SHP77 treated with DMSO at 0.1 percent for 48 hours (cell line): Measurements from ENCODE around the gene ENTPD1.
"Not testable (repeated sequence)": the region's sequence is repeated elsewhere in the genome, so short reads cannot be mapped to it uniquely, and the experiment has no call there.

Experiments
- DNase-seq: peaks from one replicate; lab custom pipeline; 2025; lab: John Stamatoyannopoulos, UW

The ENTPD1 gene

DNA sequence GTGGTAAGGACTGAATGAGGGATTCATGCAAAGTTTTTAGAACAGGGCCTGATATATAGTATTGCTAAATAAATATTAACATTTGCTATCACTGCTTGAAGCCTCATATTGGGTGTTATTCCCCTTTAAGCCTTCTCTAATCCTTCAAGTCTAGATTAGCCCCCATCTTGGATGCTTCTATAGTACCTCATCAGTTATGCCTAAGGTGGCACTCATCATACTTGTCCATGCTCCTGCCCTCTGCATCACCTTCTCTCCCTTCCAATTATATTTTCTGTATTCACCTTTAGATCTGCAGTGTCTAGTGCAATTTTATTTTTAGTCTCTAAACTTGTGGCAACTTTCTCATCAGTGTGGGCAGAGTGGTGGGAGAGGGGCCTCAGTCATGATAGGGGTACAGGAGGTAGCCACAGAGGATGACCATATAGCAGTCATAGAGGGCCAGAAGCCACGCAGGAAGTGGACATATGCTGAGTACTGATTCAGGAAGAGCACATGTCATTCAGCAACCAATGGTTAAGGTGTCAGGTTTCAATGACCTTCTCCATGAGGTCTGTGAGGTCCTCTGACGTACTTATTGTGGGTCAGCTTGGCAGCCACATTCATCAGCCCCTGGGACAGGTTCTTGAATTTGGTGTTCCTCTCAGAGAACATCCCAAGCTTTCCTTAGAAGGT lies 2.5 kb downstream of the ENTPD1 start:
- peak; percentile 37 for DNase-seq

DNA sequence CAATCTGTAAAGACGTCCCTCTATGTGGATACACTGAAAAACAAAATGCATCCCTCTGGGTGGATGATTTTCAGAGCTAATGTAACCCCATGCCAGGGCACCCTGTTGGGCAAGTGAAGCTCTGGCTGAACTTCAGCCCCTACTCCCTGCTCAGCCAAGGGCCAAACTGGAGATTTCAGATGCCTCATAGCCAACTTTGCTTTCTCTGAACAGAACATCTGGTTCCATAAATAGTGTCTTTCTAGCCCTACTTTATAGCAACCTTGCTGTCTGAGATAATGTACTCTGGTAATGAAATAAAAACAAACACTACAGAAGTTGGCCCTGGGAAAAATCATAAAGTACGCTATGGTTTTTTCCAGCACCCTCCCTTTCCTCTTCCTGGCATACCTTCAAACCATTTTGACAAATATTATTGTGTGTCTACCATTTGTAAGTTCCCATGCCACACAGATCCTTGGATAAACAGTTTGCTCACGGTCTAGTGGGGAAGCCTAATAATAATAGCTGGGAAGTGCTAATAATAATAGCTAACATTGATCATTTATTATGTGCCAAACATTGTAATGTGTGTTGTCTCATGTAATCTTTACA lies 3.4 kb downstream of the ENTPD1 start:
- no peak for DNase-seq

DNA sequence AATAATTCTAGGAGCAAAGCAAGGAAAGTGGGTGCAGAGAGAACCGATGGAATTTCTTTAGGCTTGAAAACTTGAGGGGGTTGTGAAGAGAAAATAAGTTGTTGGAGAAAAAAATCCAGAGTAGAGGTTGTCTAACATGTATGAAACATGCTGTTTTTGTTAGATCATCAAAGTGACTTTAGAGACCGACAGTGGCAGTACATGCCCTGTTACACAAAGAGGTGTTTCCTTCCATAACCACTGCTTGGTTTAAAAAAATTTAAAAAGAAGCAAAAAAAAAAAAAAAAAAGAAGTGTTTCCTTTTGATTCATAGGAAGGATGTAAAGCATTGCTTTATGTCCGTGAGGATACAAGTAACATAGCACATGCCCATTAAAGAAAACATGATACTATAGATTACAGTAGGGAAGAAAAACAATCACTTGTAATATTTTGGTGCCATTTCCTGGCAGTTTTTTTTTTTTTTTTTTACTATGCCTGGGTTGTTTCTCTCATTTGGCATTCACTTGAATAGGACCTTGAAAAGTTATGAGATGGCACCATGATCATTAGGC lies 6.1 kb downstream of the ENTPD1 start:
- DNase-seq: no peak

DNA sequence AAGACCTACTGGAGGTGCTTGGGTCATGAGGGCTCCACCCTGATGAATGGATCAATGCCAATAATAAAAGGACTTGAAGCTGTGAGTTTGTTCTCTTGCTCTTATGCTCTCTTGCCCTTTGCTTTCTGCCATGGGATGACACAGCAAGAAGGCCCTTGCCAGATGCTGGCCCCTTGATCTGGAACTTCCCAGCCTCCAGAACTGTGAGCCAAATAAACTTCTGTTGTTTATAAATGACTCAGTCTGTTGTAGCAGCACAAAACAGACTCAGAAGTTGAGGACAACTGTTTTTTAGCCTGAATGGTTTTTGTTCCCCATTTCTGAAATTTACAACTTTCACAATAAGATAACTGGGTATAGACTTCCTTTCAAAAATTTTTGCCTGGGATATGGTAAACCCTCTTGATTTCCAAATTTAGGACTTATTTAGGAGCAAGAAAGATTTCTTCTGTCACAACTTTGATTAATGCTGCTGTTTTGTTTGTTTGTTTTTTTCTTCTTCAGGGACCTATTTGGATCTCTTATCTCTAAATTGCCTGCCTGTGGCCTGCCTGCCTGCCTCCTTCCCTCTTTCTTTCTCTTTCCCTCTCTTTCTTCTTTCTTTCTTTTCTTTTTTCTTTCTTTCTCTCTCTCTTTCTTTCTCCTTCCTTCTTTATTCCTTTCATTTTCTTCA lies 12.1 kb downstream of the ENTPD1 start:
- DNase-seq: no peak

DNA sequence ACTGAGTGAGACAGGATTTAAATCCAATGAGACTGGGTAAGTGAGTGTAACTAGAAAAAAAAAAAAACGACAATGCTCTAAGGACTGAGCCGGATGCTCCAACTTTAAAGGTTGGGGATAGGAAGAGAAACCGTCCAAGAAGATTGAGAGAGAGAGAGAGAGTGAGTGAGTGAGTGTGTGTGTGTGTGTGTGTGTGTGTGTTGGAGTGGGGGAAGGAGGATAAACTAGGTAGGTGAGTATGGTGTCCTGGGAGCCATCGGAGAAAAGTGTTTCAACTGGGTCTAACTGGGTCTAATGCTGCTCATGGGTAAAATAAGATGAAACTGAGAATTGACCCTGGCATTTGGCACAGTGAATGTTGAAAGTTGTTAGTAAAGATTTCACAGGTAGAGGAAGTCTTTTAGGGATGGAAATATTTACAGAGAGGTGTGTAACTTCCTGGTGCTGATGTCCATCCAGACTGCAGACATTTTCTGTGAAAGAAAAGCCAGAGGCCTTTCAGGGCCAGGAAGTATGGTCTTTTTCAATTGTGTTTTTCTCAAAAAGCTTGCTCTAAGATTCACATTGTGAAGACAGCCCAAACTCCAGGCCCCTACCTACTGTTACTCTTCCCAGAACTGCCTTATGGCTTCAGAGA lies 14.2 kb downstream of the ENTPD1 start:
- no peak for DNase-seq

DNA sequence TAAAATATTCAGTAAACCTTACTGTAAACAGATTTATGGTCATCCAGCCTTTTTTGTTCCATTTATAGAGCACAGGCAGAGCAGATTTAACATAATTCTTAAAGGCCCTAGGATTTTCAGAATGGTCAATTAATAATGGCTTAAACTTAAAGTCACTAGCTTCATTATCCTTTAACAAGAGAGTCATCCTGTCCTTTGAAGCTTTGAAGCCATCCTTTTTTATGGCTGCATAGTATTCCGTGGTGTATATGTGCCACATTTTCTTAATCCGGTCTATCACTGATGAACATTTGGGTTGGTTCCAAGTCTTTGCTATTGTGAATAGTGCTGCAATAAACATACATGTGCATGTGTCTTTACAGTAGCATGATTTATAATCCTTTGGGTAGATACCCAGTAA lies 17.5 kb downstream of the ENTPD1 start:
- not testable (repeated sequence) for DNase-seq

DNA sequence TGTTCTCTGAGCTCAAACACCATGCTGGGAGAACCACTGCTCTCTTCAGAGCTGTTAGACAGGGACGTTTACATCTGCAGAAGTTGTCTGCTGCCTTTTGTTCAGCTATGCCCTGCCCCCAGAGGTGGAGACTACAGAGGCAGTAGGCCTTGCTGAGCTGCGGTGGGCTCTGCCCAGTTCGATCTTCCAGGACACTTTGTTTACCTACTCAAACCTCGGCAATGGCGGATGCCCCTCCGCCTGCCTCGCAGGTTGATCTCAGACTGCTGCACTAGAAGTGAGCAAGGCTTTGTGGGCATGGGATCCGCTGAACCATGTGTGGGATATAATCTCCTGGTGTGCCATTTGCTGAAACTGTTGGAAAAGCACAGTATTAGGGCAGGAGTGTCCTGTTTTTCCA lies 21.7 kb downstream of the ENTPD1 start:
- DNase-seq: not testable (repeated sequence)

DNA sequence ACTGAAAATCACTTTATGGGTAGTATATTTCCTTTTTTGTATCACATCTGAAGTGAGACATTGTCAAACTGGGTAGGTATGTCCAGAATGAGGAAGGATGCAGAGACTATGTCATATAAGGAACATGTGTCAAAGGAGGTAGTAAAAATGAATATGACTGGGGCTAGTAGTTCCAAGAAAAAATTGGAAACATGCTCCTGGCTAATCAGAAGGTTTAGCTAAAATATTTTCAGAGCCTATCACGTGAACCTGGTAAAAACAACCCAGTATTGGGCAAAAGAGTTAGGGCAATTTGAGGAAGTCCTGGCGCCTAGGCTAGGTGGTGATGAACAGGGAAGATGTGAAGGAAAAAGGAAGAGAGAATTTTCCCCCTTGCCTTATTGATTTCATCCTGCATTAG lies 26.4 kb downstream of the ENTPD1 start:
- DNase-seq: no peak

DNA sequence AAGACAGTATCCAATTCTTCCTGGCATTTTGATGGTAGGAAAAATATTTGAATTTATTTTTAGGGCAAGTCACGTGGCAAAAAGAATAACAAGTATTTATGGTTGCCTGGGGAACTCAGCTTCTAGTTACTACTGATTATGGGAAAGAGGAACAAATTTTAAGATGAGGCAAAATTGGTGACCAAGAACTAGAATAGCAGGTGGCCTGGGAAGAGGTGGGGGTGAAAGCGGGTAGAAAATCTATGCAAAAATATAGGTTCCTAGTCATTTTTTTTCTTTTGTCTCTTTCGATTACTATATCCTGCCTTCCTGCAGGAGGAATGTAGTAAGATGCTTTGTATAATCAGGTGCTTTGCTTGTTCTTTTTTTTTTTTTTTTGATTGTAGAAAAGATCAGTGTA lies 27.8 kb downstream of the ENTPD1 start:
- DNase-seq: no peak

DNA sequence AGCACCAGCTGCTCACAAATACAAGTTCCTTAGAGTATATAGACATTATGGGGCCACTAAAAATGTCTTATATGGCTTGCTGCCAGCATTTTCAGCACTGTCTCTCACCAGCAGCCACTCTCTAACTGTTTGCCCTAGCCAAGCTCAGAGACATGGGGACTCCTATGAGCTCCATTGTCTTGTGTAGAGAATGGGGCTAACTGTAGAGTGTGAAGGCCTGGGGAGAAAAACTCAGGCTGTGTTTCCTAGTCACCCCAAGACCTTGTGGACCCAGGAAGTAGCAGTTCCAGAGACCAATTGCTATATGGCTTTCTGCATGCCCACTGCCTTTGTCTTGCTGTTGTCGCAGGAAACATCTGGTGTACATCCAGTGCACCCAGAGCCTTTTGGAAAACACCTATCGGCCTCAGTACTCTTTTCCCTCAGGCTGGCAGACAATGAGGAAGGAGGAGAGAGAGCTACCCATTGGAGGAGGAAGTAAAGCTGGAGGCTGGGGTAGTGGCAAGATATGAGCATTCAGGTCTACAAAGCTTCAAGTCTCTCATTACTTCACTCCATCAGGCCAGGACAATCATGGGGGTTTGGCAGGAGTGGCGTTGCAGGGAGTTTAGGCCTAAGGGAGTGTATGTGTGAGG lies 28.4 kb downstream of the ENTPD1 start:
- DNase-seq: peak; percentile 2

DNA sequence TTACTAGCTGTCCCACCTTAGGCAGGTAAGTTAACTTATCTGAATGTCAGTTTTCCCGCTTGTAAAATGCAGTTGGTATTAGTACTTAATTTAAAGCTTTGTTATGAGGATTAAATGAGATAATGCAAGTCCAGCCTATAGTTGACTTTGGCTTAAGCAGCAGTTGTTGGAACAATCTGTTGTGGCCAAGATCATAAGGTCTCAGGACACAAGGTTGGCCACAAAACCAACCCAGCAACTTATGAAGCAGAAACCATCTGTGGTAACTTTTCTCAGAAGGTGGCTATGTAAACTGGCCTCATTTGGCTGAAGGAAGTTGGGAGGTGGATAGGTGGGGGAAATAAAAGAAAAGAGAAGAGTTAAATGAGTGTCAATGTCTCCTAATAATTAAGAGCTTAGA lies 29.4 kb downstream of the ENTPD1 start:
- DNase-seq: no peak

DNA sequence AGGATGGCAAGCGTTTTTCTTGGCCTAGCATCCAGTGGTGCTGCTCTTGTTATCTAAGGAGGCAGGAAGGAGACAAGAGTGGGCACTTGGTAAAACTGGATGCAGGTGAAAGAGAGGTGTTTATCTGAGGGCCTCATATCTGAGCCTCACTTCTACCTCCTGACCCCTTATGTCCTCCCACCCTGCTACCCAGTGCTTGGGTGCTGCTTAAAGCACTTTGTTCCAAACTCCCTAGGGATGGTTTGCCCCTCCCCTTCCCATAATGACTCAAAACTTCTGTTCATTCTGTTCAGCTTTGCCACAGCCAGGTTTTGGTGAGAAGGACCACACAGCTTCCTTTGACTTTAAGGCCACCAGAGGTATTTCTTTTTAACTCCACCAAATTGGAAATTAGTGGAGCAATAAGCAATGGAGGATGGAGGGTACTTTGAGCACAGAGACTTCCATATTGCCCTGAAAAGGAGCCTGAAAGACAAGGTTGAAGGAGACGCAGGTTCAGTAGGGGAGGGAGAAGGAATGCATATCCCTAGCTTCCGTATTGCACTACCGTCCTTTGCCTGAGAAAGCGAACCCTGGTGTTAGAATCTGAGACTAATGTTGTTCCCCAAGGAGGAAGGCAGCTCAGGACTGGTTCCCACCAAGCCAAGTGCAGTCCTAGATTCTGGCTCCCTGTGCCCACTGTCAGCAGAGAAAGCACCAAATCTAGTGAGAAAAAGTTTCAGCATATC lies 30.1 kb downstream of the ENTPD1 start:
- DNase-seq: no peak

DNA sequence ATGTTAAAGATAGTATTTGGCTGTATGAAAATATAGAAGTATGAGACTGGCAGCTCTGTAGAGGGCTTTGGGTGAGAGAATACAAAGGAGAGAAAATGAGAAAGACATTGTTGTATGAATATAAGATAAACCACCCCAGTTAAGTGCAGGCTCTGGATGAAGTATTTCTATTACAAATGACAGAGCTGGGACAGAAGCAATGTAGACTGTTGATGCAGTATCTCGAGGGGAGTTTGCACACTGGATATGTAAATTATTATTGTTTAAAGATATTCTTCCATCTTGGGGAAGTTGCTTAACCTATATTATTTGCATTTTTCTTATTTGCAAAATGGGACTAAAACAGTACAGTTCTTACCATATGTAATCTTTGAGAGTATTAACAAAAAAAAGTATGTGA lies 31.5 kb downstream of the ENTPD1 start:
- no peak for DNase-seq

DNA sequence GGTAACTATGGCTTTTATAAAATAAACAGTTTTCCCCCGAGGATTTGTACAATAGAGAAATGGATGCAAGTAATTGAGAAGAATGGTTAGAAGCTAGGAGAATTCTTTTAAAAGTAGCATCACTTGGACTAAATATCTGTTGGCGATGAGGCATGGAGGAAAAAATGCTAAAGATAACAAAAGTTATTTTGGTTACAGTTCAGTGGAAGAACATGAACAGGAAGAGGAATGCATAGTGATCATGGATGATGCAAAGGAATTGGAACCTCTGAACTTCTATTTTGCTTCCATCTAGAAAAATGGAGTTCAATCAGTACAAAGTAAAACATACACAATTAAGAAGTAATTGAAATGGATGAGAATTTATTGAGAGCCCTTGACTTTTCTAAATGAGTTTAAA lies 32.9 kb downstream of the ENTPD1 start:
- DNase-seq: no peak

DNA sequence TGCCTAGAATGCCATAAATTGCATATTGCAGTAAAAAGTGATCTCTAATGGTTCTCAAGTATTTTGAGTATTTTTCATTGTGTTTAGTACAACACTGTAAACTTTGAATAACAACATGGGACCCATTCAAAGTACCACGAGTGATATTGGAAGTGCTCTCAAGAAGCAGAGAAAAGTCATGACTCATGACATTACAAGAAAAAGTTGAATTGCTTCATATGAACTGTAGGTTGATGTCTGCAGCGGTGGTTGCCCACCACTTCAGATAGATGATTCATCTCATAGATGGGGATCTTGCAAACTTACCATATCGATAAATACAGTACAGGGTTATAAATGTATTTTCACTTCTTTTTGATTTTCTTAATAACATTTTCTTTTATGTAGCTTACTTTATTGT lies 33.9 kb downstream of the ENTPD1 start:
- DNase-seq: no peak

DNA sequence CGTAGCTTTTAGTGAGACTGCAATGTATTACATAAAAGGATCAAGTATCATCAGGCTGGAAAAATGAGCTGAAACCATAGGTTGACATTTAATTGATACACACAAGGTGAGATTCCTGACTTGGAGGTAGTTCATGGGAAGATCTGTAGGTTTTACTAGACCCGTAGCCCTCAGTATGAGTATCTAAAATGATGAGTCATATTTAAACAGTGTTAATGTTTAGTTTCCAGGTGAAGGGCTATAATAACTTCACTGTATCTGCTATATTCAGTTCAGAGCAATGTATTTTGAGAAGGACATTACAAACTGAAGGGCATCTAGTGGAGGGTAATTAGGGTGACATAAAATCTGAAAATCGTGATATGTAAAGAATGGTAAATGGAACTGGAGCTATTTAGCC lies 35.0 kb downstream of the ENTPD1 start:
- DNase-seq: peak; percentile 5

DNA sequence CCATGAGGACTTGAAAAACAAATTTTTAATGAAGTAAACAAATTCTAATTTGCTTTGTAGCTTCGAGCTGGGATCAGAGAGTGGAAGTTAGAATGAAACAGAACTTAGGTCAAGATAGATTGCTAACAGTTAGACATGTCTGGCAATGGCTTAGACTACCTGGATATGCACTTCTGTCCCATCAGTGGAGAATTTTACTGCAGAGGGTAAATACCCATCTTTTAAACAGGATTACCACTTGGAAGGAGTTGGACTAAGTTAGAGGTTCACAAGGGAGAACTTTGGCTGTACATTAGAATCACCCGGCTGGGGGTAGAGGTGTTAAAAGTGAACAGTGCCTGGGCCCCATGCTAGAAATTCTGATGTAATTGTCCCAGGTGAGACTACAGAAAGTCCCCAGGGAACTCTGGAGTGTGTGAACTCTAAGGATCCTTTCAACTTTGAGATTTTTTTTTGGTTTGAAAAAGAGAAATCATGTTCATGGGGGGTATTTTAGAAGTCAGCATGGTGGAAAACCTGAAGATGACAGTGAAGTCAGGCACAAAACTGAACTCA lies 35.5 kb downstream of the ENTPD1 start:
- no peak for DNase-seq

DNA sequence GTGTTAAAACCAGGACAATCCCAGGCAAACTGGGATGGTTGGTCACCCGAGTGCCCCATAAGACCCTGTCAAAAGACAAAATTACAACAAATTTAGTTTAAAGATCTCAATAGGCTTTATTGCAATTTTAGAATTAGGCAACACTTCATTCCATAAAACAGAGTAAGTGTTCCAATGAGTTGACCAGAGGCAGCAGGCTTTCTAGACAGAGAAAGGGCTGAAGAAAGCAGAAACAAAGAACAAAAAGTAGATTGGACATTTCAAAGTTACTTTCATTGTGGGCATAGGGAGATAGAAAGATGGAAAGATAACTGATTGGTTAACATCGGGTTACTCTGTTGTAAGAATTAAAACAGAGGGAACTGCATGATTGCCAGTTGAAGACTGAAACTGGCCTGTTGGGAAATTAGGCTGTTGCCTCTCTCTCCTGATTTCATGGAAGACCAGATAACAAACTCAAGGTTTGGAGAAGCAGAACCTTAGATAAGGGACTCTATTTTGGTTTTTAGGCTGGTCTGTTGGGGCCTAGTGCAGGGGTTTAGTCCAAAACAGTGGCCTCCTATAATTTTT lies 36.3 kb downstream of the ENTPD1 start:
- DNase-seq: no peak

DNA sequence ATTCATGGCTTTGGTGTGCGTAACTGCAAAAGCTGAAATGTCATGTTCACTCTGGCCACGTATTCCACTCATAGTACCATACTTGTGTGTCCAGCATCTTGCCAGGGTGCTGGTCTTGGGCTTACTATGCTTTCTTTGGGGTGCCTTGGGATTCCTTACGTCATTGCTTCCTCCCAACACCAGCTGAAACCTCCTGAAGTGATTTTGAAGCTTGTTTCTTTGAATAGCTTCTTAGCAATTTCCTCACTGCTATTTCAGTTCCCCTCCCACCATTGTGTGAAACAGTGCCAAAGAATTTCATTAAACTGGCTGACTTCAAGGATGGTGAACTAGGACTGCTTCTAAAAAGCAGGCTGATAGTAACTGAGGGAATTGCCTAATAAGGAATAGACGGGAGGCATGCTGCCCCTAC lies 36.9 kb downstream of the ENTPD1 start:
- DNase-seq: no peak

DNA sequence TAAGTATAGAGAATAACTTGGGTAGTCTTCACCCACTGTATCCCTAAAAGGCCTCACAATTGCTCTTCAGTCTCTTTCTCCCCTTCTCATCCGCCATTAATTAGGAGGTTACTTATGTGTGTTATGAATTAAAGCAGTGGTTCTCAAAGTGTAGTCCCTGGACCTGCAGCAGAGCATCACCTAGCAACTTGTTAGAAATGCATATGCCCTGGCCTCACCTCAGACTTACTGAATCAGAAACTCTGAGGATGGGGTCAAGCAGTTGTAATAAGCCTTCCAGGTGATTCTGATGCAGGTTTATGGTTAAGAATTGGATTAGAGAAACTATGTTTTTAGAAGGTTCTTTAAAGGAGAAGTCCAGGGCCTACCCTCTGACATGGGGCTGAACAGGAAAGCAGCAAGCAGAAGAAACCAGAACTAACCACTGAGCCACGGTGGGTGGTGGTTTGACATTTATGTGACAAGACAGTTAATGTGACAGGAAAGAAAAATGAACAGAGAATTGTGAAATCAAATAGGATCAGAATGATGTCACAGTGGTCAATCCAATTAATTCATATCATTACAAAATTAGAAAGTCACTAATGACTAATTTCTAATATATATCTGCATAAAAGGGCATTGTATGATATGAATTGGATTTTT lies 37.6 kb downstream of the ENTPD1 start:
- no peak for DNase-seq
